GM19238 (cell line): Measurements from ENCODE around the gene RNF2.

Experiments
- DNase-seq: peaks from one replicate; pipeline ENCODE4 v3.0.0; 2011; ENCODE audit warnings: low spot score; ENCODE audit not compliant: insufficient read length

RNF2 gene

GRCh38 chr1:185091480-185091879, 46.1 kb downstream of the RNF2 start:
- DNase-seq, result no peak

GRCh38 chr1:185094761-185095160, 49.4 kb downstream of the RNF2 start:
- DNase-seq, result no peak

GRCh38 chr1:185096531-185096930, 51.2 kb downstream of the RNF2 start:
- no peak for DNase-seq

- DNase-seq, result no peak
Measured at GRCh38 chr1:185104083-185104482, 58.7 kb downstream of the RNF2 start.

GRCh38 chr1:185105121-185105520, 59.8 kb downstream of the RNF2 start:
- no peak for DNase-seq

GRCh38 chr1:185108321-185108720, 63.0 kb downstream of the RNF2 start:
- no peak for DNase-seq

GRCh38 chr1:185110145-185110544, 64.8 kb downstream of the RNF2 start:
- DNase-seq, result no peak

- DNase-seq, result no peak
Measured at GRCh38 chr1:185111873-185112272, 66.5 kb downstream of the RNF2 start.

- DNase-seq, result no peak
Measured at GRCh38 chr1:185112356-185112755, 67.0 kb downstream of the RNF2 start.

GRCh38 chr1:185129708-185130107, 84.3 kb downstream of the RNF2 start:
- no peak for DNase-seq

GRCh38 chr1:185132534-185132933, 87.2 kb downstream of the RNF2 start:
- DNase-seq, result no peak

- no peak for DNase-seq
Measured at GRCh38 chr1:185137896-185138545, 92.7 kb downstream of the RNF2 start.

GRCh38 chr1:185139246-185139645, 93.9 kb downstream of the RNF2 start:
- no peak for DNase-seq

GRCh38 chr1:185144233-185144632, 98.9 kb downstream of the RNF2 start:
- DNase-seq, result no peak

GRCh38 chr1:185151215-185151614, 105.9 kb downstream of the RNF2 start:
- DNase-seq, result no peak
